ENCODE data around the gene PLXNB2.

- no peak for TF ChIP-seq POLR2A (IDR thresholded peaks at IDR 0.05)
- TF ChIP-seq CTCF (IDR thresholded peaks at IDR 0.05) = no peak
- TF ChIP-seq POLR2AphosphoS5 (IDR thresholded peaks at IDR 0.05; ENCODE audit: insufficient read depth in 1 of 2, low read depth in 1 of 2) = no peak
These were observed 74.8 kb downstream of the PLXNB2 start for GRCh38 chr22:50232481-50233151.

Data from vagina (tissue), 2 donors.